Germinal center (tissue), 1 donor: ENCODE results near the gene CS.
"Not testable (repeated sequence)": the region's sequence is repeated elsewhere in the genome, so short reads cannot be mapped to it uniquely, and the experiment has no call there.

Experiments used
- DNase-seq: peaks from one replicate; pipeline ENCODE4 v3.0.0; 2012; ENCODE audit warnings: mixed read lengths, low spot score

The CS gene

GRCh38 chr12:56280849-56281248 is 19.3 kb downstream of the CS start:
- no peak for DNase-seq

- DNase-seq = no peak
These were observed 21.2 kb downstream of the CS start for GRCh38 chr12:56278905-56279304.

GRCh38 chr12:56274299-56274698 is 25.8 kb downstream of the CS start:
- no peak for DNase-seq

GRCh38 chr12:56272468-56272867 is 27.7 kb downstream of the CS start:
- DNase-seq = not testable (repeated sequence)

GRCh38 chr12:56271031-56271430 is 29.1 kb downstream of the CS start:
- peak; percentile 26 for DNase-seq

- DNase-seq = no peak
These were observed 32.6 kb downstream of the CS start for GRCh38 chr12:56267443-56268071.

- DNase-seq = peak; percentile 97
These were observed 33.3 kb downstream of the CS start, which contains the start of gene COQ10A for GRCh38 chr12:56266693-56267442. Gene COQ10A (plus strand): TSS chr12:56266942. CDS start chr12:56267119, 177 bp downstream.

GRCh38 chr12:56266068-56266692 is 34.0 kb downstream of the CS start:
- not testable (repeated sequence) for DNase-seq

- not testable (repeated sequence) for DNase-seq
These were observed 37.2 kb downstream of the CS start for GRCh38 chr12:56262955-56263354.

- DNase-seq = no peak
These were observed 38.5 kb downstream of the CS start for GRCh38 chr12:56261503-56262232.

- DNase-seq = no peak
These were observed 39.2 kb downstream of the CS start for GRCh38 chr12:56260921-56261320.

GRCh38 chr12:56260380-56260779 is 39.8 kb downstream of the CS start:
- no peak for DNase-seq

- no peak for DNase-seq
These were observed 41.3 kb downstream of the CS start for GRCh38 chr12:56258820-56259183.

- DNase-seq = peak; percentile 94
These were observed 41.9 kb downstream of the CS start, which contains the start of gene ANKRD52 for GRCh38 chr12:56258068-56258819. Gene ANKRD52 (minus strand): TSS chr12:56258384. CDS start chr12:56258269, 115 bp downstream.

- no peak for DNase-seq
These were observed 42.6 kb downstream of the CS start for GRCh38 chr12:56257491-56258067.

- DNase-seq = no peak
These were observed 43.1 kb downstream of the CS start for GRCh38 chr12:56257071-56257470.

GRCh38 chr12:56256326-56256960 is 43.7 kb downstream of the CS start:
- DNase-seq = no peak

GRCh38 chr12:56255671-56256070 is 44.5 kb downstream of the CS start:
- DNase-seq = no peak

- no peak for DNase-seq
These were observed 47.0 kb downstream of the CS start for GRCh38 chr12:56253091-56253490.

GRCh38 chr12:56252649-56253048 is 47.5 kb downstream of the CS start:
- no peak for DNase-seq

GRCh38 chr12:56248711-56249110 is 51.4 kb downstream of the CS start:
- DNase-seq = no peak
